Measurements from ENCODE around the gene SNAPC4.

- TF ChIP-seq CTCF (IDR thresholded peaks at IDR 0.05): no peak
- no peak for TF ChIP-seq POLR2AphosphoS5 (IDR thresholded peaks at IDR 0.05; ENCODE audit: insufficient read depth in 1 of 2, low read depth in 1 of 2)
- no peak for TF ChIP-seq POLR2A (IDR thresholded peaks at IDR 0.05)
These were observed 13.0 kb upstream of the SNAPC4 start for GRCh38 chr9:136412962-136413361.

Measured in vagina (tissue), 2 donors.